GM21526 (cell line): ENCODE data around the gene C15orf40.

ENCODE experiments used
- ATAC-seq: cut with Tn5 transposase; IDR thresholded peaks from one replicate; pipeline ENCODE4 v1.9.1; 2021; ENCODE audit warnings: moderate library complexity; ENCODE audit not compliant: unreplicated experiment, low FRiP score

Gene C15orf40

DNA sequence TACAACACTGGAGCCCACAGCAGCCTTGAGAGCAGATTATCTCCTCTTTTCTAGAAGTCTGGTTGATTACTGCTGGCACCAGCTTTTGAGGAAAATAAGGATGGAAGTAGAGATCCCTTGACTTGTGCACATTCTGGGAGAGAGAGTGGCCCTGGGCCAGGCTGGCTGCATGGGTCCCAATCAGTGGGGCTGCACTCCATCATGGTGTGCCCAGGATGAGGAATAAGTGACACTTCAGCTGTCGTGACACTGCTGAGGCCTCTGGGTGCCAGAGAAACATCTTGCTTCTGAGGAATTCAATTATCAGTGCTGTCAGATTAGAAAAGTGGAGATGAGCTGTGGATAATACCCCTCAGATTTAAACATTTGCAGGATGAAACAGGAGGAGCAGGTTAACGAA lies 16.4 kb downstream of the C15orf40 start:
- no peak for ATAC-seq

DNA sequence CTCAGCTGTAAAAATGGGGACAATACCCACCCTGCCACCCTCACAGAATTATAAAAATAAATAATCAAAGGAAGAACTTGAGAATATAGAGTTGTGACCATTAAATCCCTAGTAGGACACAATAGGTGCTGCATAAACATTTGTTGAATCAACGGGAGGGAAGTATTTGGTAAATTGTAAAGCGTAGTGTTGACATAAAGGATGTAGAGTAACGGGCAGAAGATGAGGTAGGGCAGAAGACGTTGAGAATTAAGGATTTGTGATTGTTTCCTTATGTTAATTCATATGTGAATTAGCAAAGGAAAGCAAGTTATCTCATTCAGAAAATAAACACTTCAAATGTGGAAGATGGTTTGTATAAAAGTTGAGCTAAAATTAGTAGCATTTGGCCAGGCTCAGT lies 18.3 kb downstream of the C15orf40 start:
- no peak for ATAC-seq

DNA sequence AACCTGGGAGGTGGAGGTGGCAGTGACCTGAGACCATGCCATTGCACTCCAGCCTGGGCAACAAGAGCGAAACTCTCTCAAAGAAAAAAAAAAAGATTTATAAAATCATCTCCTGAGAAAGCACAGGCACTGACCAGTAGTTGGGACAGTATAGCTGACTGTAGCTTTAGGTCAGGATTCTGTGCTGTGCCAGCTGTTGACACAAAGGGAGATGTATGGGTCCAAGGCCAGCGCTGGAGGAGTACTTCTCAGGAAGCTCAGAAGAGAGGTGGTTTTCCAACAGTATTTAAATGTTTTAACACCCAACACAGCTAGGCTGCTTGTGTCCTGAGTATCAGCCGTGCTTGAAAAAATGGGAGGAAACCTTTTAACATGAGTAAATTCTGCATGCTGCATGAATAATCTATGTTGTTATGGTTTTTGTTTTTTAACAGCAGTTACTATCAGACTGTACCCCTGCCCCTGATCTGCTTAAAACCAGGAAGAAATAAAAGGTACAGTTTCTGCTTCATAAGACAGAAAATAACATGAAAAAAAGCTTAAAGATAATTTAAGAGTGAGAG lies 18.9 kb downstream of the C15orf40 start:
- ATAC-seq, result no peak

DNA sequence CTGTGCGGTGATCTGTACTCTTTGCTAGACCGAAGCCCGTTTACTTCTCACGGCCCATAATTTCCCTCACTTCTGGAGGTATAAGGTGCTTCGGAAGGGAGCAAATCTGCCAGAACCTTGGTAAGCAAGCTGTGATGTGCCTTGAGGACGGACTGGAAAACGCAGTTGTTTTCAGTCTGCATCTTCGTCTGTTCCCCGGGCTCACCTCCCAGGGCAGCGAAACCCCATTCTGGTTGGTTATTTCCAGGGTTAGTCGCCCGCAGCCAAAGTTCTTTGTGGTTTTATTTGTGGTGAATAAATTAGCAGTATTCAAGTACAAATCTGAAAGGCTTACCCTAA lies 25.0 kb downstream of the C15orf40 start:
- peak; percentile 35 for ATAC-seq

DNA sequence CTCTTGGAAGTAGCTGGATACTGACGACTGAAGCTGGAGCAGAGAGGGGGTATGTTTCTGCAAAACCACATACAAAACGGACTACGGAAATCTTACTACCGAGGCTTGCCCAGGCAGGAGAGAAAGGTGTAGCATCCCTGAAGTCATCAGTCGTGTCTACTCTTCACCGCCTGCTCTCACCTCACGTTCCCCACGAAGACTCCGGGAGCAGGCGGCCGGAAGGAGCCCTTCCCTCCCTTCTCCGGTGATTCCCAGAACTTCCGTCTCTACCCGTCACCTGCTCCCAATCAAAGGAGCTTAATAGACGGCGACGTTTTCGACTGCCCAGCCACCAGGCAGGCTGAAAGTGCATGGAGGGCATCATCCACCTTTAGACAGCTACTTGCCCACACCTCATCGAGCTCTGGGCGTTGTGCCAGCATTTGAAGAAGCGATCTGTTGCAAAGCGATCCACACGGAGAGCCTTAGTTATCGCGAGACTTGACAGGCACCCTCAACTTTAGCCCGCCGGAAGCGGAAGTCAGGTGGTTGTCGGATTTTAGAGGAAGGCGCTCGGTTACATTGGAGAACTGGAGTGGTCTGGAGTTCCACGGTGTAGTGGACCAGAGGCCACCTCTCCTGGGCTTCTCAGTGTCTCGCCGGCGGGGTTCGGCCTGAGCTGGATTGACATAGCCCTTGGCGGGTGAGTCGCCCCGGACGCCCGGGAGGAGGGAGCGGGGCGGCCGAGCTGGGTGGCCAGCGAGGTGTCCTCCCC lies 25.6 kb downstream of the C15orf40 start, which contains the start of gene RAMAC:
Gene RAMAC, plus strand, starts transcription at position 523 of the 754 bp plus-strand sequence. CDS start 2,809 bp downstream, outside the sequence.
- ATAC-seq, result peak; percentile 92

DNA sequence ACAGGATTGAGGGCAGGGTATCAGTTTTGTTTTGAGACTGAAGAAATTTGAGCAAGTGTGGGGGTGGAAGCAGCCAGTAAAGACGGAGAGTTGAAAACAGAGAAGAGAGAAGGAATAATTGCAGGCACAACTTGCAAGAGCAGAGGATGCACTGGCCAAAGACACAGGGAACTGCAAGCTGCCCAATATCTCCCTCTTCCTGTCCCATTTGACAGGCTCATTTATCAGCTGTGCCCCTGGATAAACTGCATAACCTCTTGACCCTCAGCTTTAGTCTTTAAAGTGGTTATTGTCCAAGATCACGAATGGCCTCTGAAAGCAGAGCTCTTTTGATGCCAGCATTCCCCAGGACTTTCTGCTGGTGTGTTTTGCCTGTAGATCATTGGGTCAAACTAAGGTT lies 30.5 kb downstream of the C15orf40 start:
- no peak for ATAC-seq

DNA sequence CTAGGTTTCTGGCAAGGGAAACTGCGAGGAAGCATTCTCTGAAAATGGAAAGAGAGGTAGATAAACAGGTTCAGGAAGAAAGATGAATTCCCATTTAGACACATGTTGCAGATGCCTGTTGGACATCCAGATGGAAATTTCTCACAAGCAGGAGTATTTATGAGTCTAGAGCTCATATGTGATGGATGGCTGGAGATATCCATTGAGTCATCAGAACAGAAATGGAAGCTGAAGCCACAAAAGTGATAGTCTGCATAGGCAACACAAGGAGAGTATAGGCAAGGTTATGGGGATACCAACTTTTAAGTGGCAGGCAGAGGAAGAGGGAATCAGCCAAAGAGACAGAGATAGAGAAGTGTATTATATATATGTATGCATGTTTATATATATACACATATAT lies 31.7 kb downstream of the C15orf40 start:
- no peak for ATAC-seq

DNA sequence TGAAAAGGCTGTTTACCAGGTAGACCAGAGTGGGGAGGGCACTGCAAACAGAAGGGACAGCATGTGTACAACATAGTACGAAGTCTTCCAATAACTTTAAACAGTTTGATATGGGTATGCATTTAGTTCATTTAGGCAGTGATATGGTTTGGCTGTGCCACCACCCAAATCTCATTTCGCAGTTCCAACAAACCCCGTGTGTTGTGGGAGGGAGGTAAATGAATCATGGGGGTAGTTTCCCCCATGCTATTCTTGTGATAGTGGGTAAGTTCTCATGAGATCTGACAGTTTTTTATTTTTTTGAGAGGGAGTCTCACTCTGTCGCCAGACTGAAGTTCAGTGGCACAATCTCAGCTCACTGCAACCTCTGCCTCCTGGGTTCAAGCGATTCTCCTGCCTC lies 33.0 kb downstream of the C15orf40 start:
- no peak for ATAC-seq

DNA sequence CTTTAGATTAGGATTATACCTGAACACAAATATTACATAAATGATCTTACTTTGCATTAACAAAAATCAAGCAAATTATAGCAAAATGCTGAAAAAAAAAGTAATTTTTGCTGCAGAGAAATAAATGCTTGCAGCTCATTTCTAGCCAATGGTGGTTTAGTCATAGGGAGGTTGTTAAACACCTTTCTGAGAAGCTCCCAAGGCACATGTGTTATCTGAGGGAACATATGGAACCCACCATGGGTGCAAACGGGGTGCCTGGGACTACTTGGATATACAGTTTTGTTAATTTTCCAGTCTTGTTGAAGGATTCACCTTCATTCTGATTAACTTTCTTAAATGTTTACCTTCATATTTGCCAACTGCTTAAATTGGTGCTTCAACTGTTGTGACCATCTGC lies 34.4 kb downstream of the C15orf40 start:
- ATAC-seq, result no peak

DNA sequence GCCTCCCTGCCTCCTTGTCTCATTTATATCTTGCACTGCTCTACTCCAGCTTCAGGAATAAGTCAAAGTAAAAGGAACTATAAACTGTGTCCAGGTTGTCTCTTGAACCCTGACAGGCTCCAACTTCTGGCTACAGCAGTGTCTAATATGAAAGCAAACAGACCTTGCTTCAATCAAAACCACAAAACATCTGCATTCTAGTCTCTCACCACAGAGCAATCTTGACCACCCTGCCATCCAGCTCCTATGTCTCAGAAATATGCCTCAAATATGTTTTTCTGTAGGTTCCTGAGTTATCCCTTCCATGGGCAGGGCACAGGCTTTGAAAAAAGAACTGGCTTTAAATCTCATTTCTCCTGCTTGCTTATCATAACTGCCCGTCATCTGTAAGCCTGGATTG lies 38.4 kb downstream of the C15orf40 start:
- ATAC-seq, result no peak

DNA sequence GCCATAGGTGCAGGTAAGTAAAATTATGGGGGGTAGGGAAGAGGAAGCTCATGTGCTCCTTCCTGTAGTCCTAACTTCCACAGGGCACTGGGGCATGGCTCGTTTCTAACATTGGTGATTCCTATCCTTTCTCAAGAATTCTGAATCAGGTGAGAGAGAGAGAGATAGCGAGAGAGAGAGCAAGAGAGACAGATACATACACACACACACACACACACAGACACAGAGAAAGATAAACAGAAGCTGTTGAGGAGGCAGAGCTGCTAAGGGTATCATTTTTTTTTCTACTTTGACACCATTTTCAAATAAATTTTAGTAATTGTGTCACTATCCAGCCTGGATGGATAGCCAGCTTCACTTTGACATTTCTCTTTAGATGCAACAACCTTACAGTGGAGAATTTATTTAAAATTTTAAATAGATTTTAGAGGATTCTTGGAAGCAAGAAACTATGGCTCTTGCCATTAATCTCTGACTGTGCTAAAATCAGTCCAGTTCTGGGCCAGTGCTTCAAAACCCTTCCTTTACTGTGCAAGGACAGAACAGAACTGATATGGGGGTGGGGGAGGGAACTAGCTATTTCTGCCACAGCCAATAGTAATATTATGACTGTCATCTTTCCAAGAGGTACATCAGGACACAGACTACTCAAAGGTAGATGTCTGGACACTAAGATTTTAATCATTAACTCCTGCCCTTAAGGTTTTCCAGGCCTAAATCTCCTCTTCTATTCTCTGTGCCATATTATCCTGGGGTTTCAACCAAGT lies 40.0 kb downstream of the C15orf40 start:
- no peak for ATAC-seq

DNA sequence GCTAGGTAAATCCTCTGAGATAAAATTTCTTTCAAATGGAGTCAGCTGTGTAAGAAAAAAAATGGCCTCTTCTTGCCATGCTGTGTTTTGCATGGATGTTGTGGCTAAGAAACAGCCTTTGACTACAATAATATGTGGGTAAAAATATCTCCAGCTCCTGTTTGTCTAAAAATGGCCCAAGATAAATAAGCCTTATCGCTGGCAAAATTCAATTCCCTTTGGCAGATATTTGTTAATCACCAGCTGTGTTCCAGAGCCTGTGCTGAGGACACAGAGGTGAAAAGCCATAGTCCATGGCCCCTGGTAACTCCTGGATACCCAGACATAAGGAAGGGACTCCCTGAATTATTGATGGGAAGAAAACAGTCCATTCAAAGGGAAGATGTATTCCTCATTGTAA lies 40.7 kb downstream of the C15orf40 start:
- ATAC-seq, result no peak

DNA sequence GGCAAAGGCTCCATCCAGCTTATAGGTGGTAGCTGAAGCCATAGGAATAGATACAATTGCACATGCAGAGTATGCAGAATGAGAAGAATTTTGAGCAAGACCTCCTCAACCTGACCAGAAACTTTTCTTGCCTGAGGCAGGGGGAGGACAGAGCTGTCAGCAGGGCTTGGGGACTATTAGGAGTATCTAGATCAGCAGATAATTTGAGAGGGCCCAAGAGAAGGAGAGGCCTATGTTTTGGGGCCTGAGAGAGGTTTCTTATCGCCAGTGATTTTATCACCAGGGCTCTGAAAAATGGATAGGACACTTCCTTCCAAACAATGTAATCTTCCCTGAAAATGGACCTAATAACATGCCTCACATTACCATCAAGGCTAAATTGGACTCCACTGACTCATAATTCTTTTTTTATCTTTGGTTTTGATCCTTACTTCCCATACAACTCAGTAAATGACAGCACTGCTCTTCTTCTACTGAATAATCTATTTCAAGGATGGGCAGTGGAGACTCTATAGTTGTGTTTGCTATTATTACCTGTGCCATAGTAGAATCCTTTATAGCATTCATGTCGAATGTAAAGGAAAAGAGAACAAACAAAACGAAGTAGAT lies 41.3 kb downstream of the C15orf40 start:
- no peak for ATAC-seq

DNA sequence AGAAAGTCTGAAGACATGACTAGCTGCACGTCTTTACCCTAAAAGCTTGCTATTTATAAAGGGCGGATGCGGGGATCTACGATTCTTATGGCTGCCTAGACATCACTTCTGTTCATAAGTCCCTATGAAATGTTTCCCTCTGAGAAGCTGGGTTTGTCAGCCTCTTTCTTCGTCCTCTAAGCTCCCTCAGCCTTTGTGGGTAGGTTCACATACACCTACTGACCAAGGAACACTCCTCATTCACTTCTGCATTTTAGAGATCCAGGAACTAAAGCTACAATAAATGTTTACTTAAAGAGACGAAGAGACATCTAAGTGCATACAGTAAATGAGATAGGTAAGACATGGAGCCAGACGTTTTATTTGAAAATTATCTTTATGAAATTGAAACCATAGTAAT lies 42.1 kb downstream of the C15orf40 start:
- ATAC-seq, result no peak

DNA sequence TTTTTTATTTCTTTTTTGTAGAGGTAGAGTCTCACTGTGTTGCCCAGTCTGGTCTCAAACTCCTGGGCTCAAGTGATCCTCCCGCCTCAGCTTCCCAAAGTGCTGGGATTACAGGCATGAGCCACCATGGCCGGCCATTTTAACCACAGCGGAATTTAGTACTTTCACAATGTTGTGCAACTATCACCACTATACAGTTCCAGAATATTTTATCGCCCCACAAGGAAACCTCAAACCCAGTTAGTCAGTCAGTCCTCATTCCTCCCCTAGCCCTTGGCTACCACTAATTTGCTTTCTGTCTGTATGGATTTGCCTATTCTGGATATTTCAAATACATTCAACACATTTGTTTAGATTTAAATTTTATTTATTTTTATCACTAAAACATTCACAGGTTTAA lies 43.4 kb downstream of the C15orf40 start:
- ATAC-seq, result no peak

DNA sequence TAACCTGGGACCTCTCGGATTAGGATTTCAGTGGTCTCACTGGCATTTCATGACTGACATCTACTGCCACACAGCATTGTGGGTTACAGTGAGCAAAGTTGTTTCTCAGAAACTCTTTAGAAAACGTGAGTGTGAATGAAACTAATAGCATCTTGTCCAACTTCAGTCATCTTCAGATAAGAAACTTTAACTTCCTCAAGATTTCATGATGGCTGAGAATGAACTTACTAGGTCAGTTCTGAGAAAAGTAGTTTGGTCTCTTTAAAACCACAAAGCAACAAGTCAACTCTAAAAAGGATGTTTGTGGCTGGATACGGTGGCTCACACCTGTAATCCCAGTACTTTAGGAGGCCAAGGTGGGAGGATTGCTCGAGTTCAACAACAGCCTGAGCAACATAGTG lies 44.8 kb downstream of the C15orf40 start:
- peak; percentile 63 for ATAC-seq

DNA sequence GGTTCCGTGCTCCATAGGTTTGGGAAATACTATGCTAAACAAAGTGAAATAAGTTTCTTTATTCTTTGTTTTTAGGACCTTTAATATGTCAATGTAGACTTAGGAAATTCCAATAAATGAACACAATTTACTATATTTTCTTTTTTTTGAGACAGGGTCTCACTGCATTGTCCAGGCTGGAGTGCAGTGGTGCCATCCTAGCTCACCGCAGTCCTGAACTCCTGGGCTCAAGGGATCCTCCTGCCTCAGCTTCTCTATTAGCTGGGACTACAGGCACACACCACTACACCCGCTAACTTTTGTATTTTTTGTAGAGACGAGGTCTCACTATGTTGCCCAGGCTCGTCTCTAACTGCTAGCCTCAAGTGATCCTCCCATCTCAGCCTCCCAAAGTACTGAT lies 46.5 kb downstream of the C15orf40 start:
- no peak for ATAC-seq

DNA sequence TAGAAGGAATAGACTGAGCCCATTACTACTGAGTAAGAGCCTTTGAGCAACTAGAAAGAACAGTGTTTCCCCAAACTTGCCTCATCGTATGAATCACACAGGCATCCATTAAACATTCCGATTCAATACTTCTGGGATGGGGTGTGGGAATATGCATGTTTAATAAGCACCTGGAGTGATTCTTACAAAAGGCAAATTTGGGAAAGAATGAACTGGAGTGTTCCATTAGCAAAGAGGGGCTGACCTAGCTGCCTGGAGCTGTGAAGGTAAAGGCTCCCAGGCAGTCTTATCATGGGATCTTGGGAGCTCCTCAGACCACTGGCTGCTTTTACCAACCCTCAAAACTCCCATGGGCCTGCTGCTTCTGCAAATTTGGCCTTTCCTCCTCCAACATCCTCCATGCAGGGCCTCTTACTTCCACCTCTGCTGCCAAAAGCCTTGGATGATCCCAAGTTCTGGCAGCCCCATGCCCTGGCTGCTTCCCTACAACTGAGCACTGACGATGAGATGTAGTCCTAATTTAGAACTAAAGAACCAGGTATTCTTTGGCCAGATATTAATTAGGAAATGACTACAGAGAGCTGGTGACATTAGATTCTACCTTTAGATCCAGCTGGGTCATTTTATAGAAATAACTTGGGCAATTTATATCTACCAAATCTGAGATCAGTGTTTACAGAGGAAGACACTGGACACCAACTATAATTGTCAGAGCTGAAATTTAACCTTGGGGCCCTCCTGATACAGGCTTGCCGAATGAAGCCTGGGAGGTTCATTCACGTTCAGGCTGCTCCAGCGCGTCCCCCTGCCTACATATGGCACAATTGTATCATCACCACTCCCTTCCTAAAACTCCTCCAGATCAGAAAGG lies 47.7 kb downstream of the C15orf40 start:
- ATAC-seq, result no peak

DNA sequence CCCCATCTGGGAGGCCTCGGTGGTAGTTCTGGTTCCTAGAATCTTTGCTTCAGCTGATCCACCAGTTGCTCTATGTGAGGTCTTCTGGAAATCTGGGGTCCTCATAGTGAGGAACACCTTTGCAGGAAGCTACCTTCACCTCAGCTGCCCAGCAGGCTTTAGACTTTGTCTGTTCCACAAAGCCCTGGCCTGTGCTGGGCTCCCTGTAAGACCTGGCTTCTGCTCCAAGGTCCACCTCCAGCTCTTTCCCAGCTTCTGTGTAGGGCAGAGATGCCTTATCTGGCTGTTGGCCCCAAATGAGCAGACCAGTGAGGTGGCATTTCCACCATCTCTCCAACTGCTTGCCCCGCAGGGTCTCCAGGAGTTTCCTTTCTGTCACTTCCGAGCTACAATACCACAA lies 50.7 kb downstream of the C15orf40 start:
- ATAC-seq, result no peak

DNA sequence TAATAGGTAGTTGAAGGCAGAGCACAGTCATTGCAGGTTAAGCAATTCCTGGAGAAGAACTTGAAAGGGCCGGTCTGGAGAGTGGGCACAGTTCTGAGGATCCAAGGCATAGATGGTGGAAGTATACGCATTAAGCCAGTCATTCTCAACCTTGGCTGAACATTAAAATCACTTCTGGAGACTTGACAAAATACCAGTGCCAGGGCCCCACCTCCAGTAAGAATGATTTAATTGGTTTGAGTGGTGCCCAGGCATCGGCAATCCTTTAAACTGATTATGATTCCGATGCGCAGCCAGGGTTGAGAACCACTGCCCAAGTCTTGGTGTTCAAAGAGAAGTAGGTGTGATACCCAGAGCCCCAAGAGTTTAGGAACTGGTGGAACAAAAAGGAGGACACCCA lies 52.0 kb downstream of the C15orf40 start:
- ATAC-seq, result no peak
